WI38 (cell line): ENCODE measurements around the gene TNIP1.
A peak's percentile ranks its signal among the peaks of the same experiment; 100 is the strongest.

Experiments
- H3K4me3 ChIP-seq: 2 replicates; pipeline ENCODE4 v1.5.1; 2011; ENCODE audit warnings: low read depth, mild to moderate bottlenecking, control low read depth, low read length
- TF ChIP-seq, protein P1 (sequence below): IDR thresholded peaks from 2 replicates; pipeline ENCODE4 v1.5.1; 2012; ENCODE audit warnings: low read depth, mild to moderate bottlenecking, control low read depth, low read length

TNIP1 gene

DNA sequence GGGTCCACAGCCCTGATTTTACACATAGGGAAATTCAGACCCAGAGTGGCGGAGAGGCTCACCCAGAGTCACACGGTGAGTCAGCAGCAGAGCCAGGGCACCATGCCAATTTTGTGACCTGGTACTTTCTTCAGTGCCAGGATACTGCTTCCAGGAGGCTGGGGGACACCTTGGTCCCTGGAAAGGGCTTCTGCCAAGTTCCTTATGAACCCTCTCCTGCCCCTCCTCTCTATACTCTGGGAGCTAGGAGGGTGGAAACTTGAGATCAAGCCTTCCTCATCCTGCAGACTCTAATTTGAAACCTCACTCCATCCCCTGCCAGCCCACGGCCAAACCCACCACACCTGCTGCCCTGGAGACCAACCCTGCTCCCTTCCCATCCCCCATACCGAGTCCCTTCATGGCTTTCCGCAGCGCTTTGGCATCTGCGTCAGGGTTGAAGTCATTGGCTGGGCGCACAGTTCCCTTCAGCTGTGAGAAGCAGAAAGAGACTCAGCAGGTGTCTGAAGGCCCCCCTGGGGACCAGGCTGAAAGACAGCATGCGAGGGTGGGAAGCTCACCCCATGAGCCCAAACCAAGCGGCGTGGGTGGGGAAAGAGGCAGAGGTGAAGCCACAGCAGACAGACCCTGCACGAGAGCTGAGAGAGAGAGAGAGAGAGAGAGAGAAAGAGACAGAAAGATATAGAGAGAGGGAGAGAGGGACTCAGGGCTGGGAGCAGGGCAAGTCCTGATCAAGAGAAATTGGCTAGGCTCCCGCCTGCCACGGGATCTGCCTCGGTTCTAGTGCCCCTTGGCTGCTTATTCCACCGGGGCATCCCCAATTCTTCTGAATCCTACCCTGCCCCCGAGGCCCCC is 43.3 kb upstream of the TNIP1 start:
- TF ChIP-seq, protein P1, sequence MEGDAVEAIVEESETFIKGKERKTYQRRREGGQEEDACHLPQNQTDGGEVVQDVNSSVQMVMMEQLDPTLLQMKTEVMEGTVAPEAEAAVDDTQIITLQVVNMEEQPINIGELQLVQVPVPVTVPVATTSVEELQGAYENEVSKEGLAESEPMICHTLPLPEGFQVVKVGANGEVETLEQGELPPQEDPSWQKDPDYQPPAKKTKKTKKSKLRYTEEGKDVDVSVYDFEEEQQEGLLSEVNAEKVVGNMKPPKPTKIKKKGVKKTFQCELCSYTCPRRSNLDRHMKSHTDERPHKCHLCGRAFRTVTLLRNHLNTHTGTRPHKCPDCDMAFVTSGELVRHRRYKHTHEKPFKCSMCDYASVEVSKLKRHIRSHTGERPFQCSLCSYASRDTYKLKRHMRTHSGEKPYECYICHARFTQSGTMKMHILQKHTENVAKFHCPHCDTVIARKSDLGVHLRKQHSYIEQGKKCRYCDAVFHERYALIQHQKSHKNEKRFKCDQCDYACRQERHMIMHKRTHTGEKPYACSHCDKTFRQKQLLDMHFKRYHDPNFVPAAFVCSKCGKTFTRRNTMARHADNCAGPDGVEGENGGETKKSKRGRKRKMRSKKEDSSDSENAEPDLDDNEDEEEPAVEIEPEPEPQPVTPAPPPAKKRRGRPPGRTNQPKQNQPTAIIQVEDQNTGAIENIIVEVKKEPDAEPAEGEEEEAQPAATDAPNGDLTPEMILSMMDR, result no peak
- no peak overlapping the region for H3K4me3 ChIP-seq

DNA sequence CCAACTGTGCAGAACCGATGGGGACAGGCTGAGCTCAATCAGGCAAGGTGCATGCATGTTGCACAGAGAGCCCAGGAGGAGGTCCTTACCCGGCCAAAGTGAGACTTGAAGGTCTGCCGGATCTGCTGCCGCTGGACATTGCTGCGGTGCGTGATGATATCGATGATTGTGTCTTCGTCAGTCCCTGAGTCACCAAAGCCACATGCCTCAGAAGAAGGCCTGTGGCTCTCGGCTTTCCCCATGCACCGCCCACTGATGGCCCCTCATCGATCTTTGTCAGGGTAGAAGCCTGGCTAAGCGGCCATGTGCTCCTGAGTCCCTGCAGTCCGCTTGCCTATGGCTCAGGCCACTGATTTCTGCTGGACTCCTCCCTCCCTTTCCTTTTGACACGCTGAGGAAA is 42.0 kb upstream of the TNIP1 start:
- no peak overlapping the region for H3K4me3 ChIP-seq
- TF ChIP-seq, protein P1, result no peak

DNA sequence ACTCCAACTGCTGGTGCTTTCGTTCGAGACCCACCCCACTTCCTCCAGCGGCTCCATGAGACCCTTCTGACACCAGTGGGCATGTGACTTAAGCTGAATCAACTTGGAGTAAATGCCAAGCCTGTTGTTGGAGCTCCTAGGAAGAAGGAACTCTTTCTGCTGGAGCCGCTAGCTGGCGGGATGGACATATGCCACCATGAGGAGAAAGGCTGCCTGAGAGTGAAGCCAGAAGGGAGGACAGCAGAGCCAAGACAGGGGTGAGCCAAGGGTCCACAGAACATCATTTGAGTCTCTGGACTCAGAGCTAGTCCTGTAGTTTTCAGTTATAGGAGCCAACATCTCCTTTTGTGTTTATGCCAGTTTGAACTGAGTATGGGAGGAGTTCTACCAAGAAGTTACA is 40.8 kb upstream of the TNIP1 start:
- no peak overlapping the region for H3K4me3 ChIP-seq
- TF ChIP-seq, protein P1, result no peak

DNA sequence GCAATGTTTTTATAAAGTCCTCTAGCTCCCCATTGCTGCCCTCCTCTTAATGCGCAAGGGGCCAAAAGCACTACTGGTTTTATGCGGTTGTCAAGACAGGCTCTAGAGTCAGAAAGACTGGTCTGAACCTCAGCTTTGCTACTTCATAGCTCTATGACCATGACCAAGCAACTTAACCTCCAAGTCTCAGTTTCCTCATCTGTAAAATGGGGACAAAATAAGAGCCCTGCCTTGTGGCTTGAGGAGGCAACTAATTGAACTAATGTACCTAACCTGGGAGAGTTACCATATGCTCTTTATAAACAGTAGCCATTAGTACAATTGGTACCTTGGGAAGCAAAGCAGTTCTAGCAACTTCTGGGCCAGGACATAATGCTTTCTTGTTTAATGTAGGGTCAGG is 40.3 kb upstream of the TNIP1 start:
- TF ChIP-seq, protein P1, result no peak
- no peak overlapping the region for H3K4me3 ChIP-seq

DNA sequence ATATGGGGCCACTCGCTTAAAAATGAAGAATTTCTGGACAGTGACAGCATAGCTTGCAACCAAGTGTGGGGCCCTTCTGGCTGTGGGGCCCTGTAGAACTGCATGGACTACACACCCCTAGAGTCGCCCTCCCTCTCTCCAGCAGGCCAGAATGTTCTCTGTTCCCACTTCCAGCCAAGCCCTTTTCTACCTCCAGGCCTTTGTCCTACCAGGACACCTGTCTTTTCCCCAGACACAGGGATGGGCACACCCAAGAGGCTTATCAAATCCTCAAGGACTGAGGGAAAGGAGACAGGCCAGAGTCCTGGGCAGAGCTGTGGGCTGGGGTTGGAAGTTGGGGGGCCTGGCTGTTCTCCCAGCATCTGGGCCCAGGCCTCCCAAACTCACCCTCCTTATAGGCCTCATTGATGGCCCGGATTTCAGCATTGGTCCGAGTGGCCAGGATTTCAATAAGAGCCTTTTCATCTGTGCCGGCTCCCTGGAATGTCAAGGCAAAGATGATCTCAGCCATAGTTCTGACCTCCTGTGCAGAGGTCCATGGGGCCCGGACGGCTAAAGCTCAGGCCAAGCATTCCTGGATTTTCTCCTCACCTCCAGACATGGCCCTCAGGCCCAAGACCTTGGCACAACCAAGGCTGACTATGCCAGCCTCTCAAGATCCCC is 38.2 kb upstream of the TNIP1 start:
- TF ChIP-seq, protein P1, result no peak
- H3K4me3 ChIP-seq, result no peak overlapping the region

DNA sequence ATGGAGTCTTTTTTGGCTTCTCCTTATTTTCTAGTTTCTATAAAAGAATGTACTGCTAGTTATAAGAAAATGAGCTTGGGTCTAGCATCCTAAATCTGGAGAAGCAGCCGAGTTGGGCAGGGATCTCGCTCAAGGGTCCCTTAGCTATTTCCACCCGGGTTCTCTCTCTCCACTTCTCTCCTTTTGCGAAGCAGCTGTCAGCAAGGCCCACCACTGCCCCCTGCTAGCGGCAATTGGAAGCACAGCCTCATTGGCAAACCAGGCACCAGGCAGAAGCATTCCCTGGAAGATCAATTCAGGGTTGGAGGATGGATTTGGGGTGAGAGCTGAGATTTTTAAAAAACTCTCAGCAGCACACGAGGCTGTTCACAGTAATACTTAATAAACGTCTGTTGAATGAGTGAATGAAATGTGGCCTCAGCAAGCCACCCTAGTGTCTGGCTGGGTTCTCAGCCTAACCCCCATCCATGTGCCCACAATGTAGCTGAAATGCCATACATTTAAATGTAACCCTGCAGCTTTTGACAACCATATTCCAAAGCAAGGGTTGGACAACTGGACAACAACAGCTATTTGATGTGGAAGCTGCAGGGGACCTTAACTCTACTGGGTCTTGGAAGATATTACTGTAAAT is 34.6 kb upstream of the TNIP1 start:
- H3K4me3 ChIP-seq, result no peak overlapping the region
- TF ChIP-seq, protein P1, result peak; percentile 96

DNA sequence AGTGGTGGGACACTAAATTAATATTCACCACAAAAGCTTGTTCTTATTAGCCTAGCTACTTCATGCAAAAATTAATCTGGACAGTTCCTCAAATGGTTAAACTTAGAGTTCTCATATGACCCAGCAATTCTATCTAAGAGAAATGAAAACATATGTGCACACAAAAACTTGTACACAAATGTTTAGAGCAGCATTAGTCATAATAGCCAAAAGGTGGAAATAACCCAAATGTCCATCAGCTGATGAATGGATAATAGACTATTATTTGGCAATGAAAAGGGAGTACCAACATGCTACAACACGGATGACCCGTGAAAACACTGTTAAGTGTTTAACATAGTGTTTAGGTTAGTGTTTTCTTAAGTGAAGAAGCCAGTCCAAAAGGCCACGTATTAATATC is 32.8 kb upstream of the TNIP1 start:
- no peak overlapping the region for H3K4me3 ChIP-seq
- TF ChIP-seq, protein P1, result no peak
